ENCODE results near the gene P2RX4. TPM values are rescaled to one million over a fixed set of nuclear protein-coding genes. Genes with fewer than 3 reads are reported as not detected.

Gene P2RX4
- total RNA-seq, 2 donors from 2014 or later, result 11.5 to 21.1 TPM

DNA sequence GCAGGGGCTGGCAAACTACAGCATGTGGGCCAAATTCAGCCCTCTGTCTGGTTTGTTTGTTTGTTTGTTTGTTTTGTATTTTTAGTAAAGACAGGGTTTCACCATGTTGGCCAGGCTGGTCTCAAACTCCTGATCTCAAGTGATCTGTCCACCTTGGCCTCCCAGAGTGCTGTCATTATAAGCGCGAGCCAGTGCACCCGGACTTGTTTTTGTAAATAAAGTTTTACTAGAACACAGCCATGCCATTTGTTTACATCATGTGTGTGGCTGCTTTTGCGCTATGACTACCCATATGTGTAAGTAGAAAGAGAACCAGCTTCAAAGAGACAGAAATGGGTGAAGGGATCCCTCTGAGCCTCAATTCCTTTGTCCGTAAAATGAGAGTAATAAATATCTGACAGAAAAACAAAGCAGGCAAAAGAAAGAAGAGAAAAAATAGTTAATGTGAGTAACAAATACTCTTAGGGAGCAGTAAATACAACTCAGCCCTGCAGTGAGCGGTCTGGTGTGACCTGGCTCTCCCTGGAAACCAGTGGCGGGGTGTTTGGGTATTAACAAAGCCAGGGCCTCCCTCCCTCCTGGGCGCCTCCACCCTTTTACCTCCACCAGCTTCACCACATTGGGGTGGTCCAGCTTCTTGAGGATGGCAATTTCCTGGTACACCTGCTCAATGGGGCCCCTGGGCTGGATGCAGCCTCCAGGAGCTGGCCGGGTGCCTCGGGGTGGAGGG, 53.4 kb downstream of the P2RX4 start:
- Mint-ChIP-seq H3K27ac (no peak overlapping the region), H3K27me3 (ENCODE audit: insufficient read depth) (no peaks in the 10 kb centered on the region), H3K4me1 (no peaks in the 10 kb centered on the region), H3K9me3 (no peaks in the 10 kb centered on the region), H3K36me3 (ENCODE audit: low read depth) (peaks cover 77% of the 10 kb centered on the region), H3K4me3 (no peak overlapping the region)
- no peaks in the 10 kb centered on the region for H3K27me3 ChIP-seq (ENCODE audit: control insufficient read depth, insufficient read depth, low read length, poor library complexity, severe bottlenecking)
- H3K27ac ChIP-seq (ENCODE audit: low read depth, low read length), result no peak overlapping the region
- no peaks in the 10 kb centered on the region for H3K9me3 ChIP-seq (ENCODE audit: control insufficient read depth, low read length)
- DNase-seq, result no peak
- H3K36me3 ChIP-seq (ENCODE audit: control insufficient read depth, insufficient read depth, low read length), result peaks cover 75% of the 10 kb centered on the region
- 84 to 95% methylated on average over 4 to 10 of the region's 10 CpGs for WGBS, 2 experiments (ENCODE audit: insufficient coverage in 1 of 2, insufficient read length in 1 of 2)
- TF ChIP-seq, protein P1, sequence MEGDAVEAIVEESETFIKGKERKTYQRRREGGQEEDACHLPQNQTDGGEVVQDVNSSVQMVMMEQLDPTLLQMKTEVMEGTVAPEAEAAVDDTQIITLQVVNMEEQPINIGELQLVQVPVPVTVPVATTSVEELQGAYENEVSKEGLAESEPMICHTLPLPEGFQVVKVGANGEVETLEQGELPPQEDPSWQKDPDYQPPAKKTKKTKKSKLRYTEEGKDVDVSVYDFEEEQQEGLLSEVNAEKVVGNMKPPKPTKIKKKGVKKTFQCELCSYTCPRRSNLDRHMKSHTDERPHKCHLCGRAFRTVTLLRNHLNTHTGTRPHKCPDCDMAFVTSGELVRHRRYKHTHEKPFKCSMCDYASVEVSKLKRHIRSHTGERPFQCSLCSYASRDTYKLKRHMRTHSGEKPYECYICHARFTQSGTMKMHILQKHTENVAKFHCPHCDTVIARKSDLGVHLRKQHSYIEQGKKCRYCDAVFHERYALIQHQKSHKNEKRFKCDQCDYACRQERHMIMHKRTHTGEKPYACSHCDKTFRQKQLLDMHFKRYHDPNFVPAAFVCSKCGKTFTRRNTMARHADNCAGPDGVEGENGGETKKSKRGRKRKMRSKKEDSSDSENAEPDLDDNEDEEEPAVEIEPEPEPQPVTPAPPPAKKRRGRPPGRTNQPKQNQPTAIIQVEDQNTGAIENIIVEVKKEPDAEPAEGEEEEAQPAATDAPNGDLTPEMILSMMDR (conservative IDR thresholded peaks at IDR 0.05), result no peak
- no peaks in the 10 kb centered on the region for H3K4me1 ChIP-seq (ENCODE audit: control insufficient read depth, insufficient read depth, low read length)
- H3K9ac ChIP-seq (ENCODE audit: extremely low read depth, low read length, poor library complexity, severe bottlenecking), result no peak overlapping the region
- no peak overlapping the region for H3K4me3 ChIP-seq (ENCODE audit: low read length)

DNA sequence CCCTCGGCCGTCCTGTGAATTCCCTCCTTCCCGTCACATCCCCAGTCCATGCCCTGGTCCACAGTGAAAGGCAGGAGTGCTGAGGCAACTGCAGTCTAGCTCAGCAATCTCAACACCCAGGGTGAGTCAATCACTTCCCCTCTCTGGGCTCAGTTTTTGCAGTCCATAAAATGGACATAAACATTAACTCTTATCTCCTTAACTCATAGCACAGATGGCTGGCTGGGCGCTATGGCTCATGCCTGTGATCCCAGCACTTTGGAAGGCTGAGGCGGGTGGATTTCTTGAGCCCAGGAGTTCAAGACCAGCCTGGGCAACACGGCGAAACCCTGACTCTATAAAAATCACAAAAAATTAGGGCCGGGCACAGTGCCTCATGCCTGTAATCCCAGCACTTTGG, 54.2 kb downstream of the P2RX4 start:
- Histone ChIP-seq H3K27me3 (ENCODE audit: control insufficient read depth, insufficient read depth, low read length, poor library complexity, severe bottlenecking) (no peaks in the 10 kb centered on the region), H3K36me3 (ENCODE audit: control insufficient read depth, insufficient read depth, low read length) (peaks cover 80% of the 10 kb centered on the region), H3K4me3 (ENCODE audit: low read length) (no peak overlapping the region), H3K9ac (ENCODE audit: extremely low read depth, low read length, poor library complexity, severe bottlenecking) (no peak overlapping the region), H3K9me3 (ENCODE audit: control insufficient read depth, low read length) (no peaks in the 10 kb centered on the region), H3K27ac (ENCODE audit: low read depth, low read length) (no peak overlapping the region), H3K4me1 (ENCODE audit: control insufficient read depth, insufficient read depth, low read length) (no peaks in the 10 kb centered on the region)
- H3K4me3 Mint-ChIP-seq, result no peak overlapping the region
- TF ChIP-seq, protein P1 (conservative IDR thresholded peaks at IDR 0.05), result no peak
- peaks cover 77% of the 10 kb centered on the region for H3K36me3 Mint-ChIP-seq (ENCODE audit: low read depth)
- H3K27ac Mint-ChIP-seq, result no peak overlapping the region
- 88 to 93% methylated on average over 4 to 8 of the region's 8 CpGs for WGBS, 2 experiments (ENCODE audit: insufficient coverage in 1 of 2, insufficient read length in 1 of 2)
- H3K9me3 Mint-ChIP-seq, result no peaks in the 10 kb centered on the region
- no peaks in the 10 kb centered on the region for H3K27me3 Mint-ChIP-seq (ENCODE audit: insufficient read depth)
- H3K4me1 Mint-ChIP-seq, result no peaks in the 10 kb centered on the region
- DNase-seq, result no peak

DNA sequence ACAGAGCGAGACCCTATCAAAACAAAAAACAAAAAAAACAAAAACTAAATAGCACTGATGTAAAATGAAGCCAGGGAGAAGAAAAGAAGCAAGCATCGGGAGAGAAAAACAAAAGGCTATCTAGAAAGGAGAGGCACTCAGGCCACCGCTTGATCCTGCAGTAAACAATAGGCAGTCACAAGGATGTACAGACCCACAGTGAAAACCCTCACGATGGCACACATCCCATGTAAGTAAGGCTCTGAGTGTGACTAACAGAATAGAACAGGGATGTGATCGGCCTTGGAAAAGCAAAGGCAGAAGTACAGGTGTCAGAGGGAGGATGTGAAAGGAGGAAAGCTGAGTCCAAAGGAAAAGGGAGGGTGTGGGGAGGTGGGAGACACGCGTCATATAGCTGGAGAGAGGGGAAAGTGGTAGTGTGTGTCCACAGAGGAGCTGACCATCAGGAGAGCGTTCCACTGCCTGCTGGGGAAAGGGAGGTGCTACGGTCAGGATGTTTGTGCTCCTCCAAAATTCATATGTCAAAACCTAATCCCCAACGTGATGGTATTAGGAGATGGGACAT, 55.1 kb downstream of the P2RX4 start:
- TF ChIP-seq, protein P1 (conservative IDR thresholded peaks at IDR 0.05), result no peak

More for the DNA sequence above, 55.1 kb downstream of the P2RX4 start:
- H3K36me3 ChIP-seq (ENCODE audit: control insufficient read depth, insufficient read depth, low read length), result peaks cover 75% of the 10 kb centered on the region
- no peaks in the 10 kb centered on the region for H3K27me3 ChIP-seq (ENCODE audit: control insufficient read depth, insufficient read depth, low read length, poor library complexity, severe bottlenecking)
- Mint-ChIP-seq H3K4me3 (no peak overlapping the region), H3K27ac (peak overlapping the region; percentile 59), H3K36me3 (ENCODE audit: low read depth) (peaks cover 75% of the 10 kb centered on the region), H3K27me3 (ENCODE audit: insufficient read depth) (no peaks in the 10 kb centered on the region), H3K4me1 (no peaks in the 10 kb centered on the region), H3K9me3 (no peaks in the 10 kb centered on the region)
- WGBS, 2 experiments (ENCODE audit: insufficient coverage in 1 of 2, insufficient read length in 1 of 2), result 92 to 96% methylated on average over 6 to 10 of the region's 10 CpGs
- no peak for DNase-seq
- H3K9ac ChIP-seq (ENCODE audit: extremely low read depth, low read length, poor library complexity, severe bottlenecking), result no peak overlapping the region
- H3K4me3 ChIP-seq (ENCODE audit: low read length), result no peak overlapping the region
- H3K27ac ChIP-seq (ENCODE audit: low read depth, low read length), result no peak overlapping the region
- H3K9me3 ChIP-seq (ENCODE audit: control insufficient read depth, low read length), result no peaks in the 10 kb centered on the region
- no peaks in the 10 kb centered on the region for H3K4me1 ChIP-seq (ENCODE audit: control insufficient read depth, insufficient read depth, low read length)
